Endodermal cell (in vitro differentiated cells): ENCODE data around the gene NPTX1. TPM values are rescaled to one million over a fixed set of nuclear protein-coding genes. Genes with fewer than 3 reads are reported as not detected.

Experiments used
- DNase-seq: peaks from one replicate; pipeline ENCODE4 v3.0.0-alpha.2; 2017
- H3K27ac ChIP-seq: 2 replicates; pipeline ENCODE4 v1.5.1; 2013; ENCODE audit warnings: mild to moderate bottlenecking, low read depth, low read length, moderate library complexity
- H3K27me3 ChIP-seq: 2 replicates; pipeline ENCODE4 v1.6.1; 2013; ENCODE audit warnings: mild to moderate bottlenecking, low read length, moderate library complexity; ENCODE audit not compliant: insufficient read depth, control insufficient read depth, poor library complexity, severe bottlenecking
- H3K36me3 ChIP-seq: 2 replicates; pipeline ENCODE4 v1.7.0; 2013; ENCODE audit warnings: mild to moderate bottlenecking, low read length, moderate library complexity; ENCODE audit not compliant: control insufficient read depth, insufficient read depth
- H3K4me1 ChIP-seq: one replicate; pipeline ENCODE4 v1.7.0; 2013; ENCODE audit warnings: low read length; ENCODE audit not compliant: control insufficient read depth, insufficient read depth
- H3K4me3 ChIP-seq: 2 replicates; pipeline ENCODE4 v1.5.1; 2013; ENCODE audit warnings: mild to moderate bottlenecking, low read length, moderate library complexity
- H3K9ac ChIP-seq: 2 replicates; pipeline ENCODE4 v1.6.1; 2013; ENCODE audit warnings: mild to moderate bottlenecking, low read length, moderate library complexity; ENCODE audit not compliant: poor library complexity, severe bottlenecking; ENCODE audit errors: extremely low read depth
- H3K9me3 ChIP-seq: 2 replicates; pipeline ENCODE4 v1.6.1; 2013; ENCODE audit warnings: mild to moderate bottlenecking, low read length, moderate library complexity; ENCODE audit not compliant: control insufficient read depth
- H3K27ac Mint-ChIP-seq: 2 replicates; pipeline ENCODE4 v1.8.0; 2020; ENCODE audit warnings: mixed read lengths
- H3K27me3 Mint-ChIP-seq: 2 replicates; pipeline ENCODE4 v1.8.0; 2021; ENCODE audit warnings: mild to moderate bottlenecking, mixed read lengths; ENCODE audit not compliant: insufficient read depth
- H3K36me3 Mint-ChIP-seq: 2 replicates; pipeline ENCODE4 v1.8.0; 2020; ENCODE audit warnings: low read depth, mixed read lengths
- H3K4me1 Mint-ChIP-seq: 2 replicates; pipeline ENCODE4 v1.8.0; 2020; ENCODE audit warnings: mixed read lengths
- H3K4me3 Mint-ChIP-seq: 2 replicates; pipeline ENCODE4 v1.8.0; 2020; ENCODE audit warnings: mild to moderate bottlenecking, moderate library complexity, mixed read lengths
- H3K9me3 Mint-ChIP-seq: 2 replicates; pipeline ENCODE4 v1.8.0; 2020; ENCODE audit warnings: mild to moderate bottlenecking, mixed read lengths
- CTCF ChIP-seq: fragments of 200-600 bp; sonication (generic); conservative IDR thresholded peaks from 2 replicates; pipeline ENCODE4 v1.5.0; 2021; ENCODE audit warnings: antibody characterized with exemption, mild to moderate bottlenecking
- WGBS, 2 experiments: methylation state at CpG; one replicate each; pipeline versions ENCODE4 v1.1.5 to v1.1.7; 2013; ENCODE audit warnings: missing lambda C conversion rate in 2 of 2, mixed read lengths in 1 of 2; ENCODE audit not compliant: insufficient coverage in 1 of 2, insufficient read length in 1 of 2; 5-methylcytosine and 5-hydroxymethylcytosine counted together
- total RNA-seq, 2 donors: library from RNA; stranded (reverse); fragmentation: NEBNext Ultra II Directional in 1 of 2; extraction: Animal tissue kit (Norgen Biotek cat#: 25700) in 1 of 2; gene quantifications; 2 replicates in 1 of 2; 3 replicates in 1 of 2; pipeline ENCODE4 v1.2.1, GENCODE V29; 2021

Gene NPTX1
- total RNA-seq, 2 donors from 2014 or later: 0.24 to 2.3 TPM

- peaks cover 62% of the 10 kb centered on the region for H3K27me3 Mint-ChIP-seq
- WGBS, 2 experiments: 92 to 94% methylated on average over 3 to 4 of the region's 4 CpGs
- no peak overlapping the region for H3K27ac Mint-ChIP-seq
- H3K9me3 ChIP-seq: no peaks in the 10 kb centered on the region
- H3K36me3 Mint-ChIP-seq: no peaks in the 10 kb centered on the region
- no peak for TF ChIP-seq CTCF
- H3K4me1 Mint-ChIP-seq: peaks cover 9% of the 10 kb centered on the region
- H3K27me3 ChIP-seq: peaks cover 64% of the 10 kb centered on the region
- no peak overlapping the region for H3K4me3 Mint-ChIP-seq
- no peaks in the 10 kb centered on the region for H3K36me3 ChIP-seq
- H3K4me1 ChIP-seq: peaks cover 4% of the 10 kb centered on the region
- H3K9ac ChIP-seq: no peak overlapping the region
- no peak for DNase-seq
- H3K4me3 ChIP-seq: no peak overlapping the region
- no peaks in the 10 kb centered on the region for H3K9me3 Mint-ChIP-seq
- no peak overlapping the region for H3K27ac ChIP-seq
Measured at GRCh38 chr17:80482058-80482318, 5.6 kb upstream of the NPTX1 start.

GRCh38 chr17:80481284-80482057 is 5.1 kb upstream of the NPTX1 start:
- Mint-ChIP-seq H3K4me1 (peaks cover 4% of the 10 kb centered on the region), H3K4me3 (no peak overlapping the region), H3K9me3 (no peaks in the 10 kb centered on the region), H3K36me3 (no peaks in the 10 kb centered on the region), H3K27ac (no peak overlapping the region), H3K27me3 (peaks cover 60% of the 10 kb centered on the region)
- Histone ChIP-seq H3K4me3 (no peak overlapping the region), H3K4me1 (peaks cover 4% of the 10 kb centered on the region), H3K27ac (no peak overlapping the region), H3K9ac (no peak overlapping the region), H3K9me3 (no peaks in the 10 kb centered on the region), H3K27me3 (peaks cover 69% of the 10 kb centered on the region), H3K36me3 (no peaks in the 10 kb centered on the region)
- WGBS, 2 experiments: 54 to 65% methylated on average over 10 to 21 of the region's 21 CpGs
- DNase-seq: peak; percentile 80
- TF ChIP-seq CTCF: no peak

GRCh38 chr17:80480248-80480647 is 3.8 kb upstream of the NPTX1 start:
- TF ChIP-seq CTCF: no peak
- no peak overlapping the region for H3K27ac Mint-ChIP-seq
- H3K4me3 ChIP-seq: no peak overlapping the region
- H3K36me3 ChIP-seq: no peaks in the 10 kb centered on the region
- DNase-seq: no peak
- H3K27ac ChIP-seq: no peak overlapping the region
- H3K27me3 ChIP-seq: peaks cover 80% of the 10 kb centered on the region
- H3K4me1 Mint-ChIP-seq: peaks cover 4% of the 10 kb centered on the region
- peaks cover 64% of the 10 kb centered on the region for H3K27me3 Mint-ChIP-seq
- H3K9me3 ChIP-seq: no peaks in the 10 kb centered on the region
- no peak overlapping the region for H3K9ac ChIP-seq
- no peaks in the 10 kb centered on the region for H3K9me3 Mint-ChIP-seq
- H3K36me3 Mint-ChIP-seq: no peaks in the 10 kb centered on the region
- peaks cover 4% of the 10 kb centered on the region for H3K4me1 ChIP-seq
- no peak overlapping the region for H3K4me3 Mint-ChIP-seq
- 89% methylated on average over 6 to 7 of the region's 7 CpGs for WGBS, 2 experiments
